ENCODE measurements around the gene TSPAN3. TPM values are rescaled to one million over a fixed set of nuclear protein-coding genes. Genes with fewer than 3 reads are reported as not detected.

The TSPAN3 gene
- total RNA-seq, 1 donor from 2014 or later = 533 TPM

DNA sequence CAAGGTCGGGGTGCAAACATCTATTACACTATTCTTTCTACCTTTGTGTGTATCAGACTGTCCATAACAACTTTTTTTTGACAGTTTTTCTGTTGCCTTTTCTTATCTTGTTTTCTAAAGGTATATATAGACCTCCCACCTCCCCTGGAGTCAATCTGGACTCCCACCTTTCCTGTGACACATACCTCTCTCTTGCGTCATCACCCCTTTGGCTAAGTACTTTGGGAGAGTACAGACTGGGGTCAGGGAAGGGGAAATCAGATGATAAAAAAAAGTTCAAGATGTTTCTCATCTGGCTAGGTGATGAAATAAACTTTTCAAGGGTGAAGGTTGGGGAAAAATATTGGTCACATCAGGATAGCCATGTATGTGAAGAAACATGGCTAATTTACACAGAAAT lies 17.2 kb downstream of the TSPAN3 start:
- peak; percentile 22 for DNase-seq (ENCODE audit: low read depth)

DNA sequence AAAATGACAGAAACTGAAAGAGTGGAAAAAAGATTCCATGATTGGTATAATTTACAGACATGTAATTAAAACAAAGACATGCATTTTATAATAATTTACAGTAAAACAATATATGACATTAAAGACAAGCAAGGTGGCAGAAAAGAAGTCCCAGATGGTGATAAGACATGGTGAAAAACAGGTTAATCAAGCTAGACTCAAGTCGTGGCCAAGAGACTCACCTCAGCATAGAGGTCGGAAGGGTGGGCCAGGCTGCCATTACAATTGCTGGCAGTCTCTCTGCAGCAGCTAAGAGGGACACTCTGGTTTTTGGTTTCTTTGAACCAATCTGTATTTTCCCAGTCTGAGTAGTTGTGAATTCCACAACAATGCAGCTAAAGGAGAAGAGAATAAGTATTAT lies 18.4 kb downstream of the TSPAN3 start:
- no peak for DNase-seq (ENCODE audit: low read depth)

DNA sequence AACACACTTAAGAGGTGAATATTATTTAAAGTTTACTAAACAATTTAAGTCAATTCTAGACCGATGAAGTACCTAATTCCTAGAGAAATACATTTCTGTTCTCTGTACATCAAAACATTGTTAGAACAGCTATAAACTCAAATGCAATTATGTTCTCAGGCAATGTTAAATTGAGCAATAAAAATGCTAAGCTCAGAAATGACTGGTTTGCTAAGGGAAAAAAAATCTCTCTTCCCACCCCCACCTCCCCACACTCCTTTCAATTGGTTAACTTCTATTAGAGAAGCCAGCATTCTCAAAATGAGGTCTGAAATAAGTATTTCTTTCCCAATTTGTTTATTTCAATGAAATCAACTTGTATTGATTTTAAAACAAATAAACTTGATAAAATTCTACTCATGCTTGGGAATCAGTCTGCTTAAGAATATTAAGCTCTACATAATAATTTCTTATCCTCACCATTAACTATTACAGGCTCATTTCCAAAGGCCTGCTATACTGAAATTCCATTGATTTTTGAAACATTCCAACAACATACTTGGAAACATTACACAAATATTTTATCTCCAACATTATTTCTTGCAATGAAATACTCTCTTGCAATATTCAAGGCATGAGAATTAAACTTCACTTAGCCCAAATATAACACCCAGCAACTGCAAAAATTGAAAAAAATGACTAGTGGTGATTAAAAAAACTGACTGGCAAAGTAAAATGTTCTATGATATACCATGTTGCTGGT lies 22.6 kb downstream of the TSPAN3 start:
- DNase-seq (ENCODE audit: low read depth) = no peak

DNA sequence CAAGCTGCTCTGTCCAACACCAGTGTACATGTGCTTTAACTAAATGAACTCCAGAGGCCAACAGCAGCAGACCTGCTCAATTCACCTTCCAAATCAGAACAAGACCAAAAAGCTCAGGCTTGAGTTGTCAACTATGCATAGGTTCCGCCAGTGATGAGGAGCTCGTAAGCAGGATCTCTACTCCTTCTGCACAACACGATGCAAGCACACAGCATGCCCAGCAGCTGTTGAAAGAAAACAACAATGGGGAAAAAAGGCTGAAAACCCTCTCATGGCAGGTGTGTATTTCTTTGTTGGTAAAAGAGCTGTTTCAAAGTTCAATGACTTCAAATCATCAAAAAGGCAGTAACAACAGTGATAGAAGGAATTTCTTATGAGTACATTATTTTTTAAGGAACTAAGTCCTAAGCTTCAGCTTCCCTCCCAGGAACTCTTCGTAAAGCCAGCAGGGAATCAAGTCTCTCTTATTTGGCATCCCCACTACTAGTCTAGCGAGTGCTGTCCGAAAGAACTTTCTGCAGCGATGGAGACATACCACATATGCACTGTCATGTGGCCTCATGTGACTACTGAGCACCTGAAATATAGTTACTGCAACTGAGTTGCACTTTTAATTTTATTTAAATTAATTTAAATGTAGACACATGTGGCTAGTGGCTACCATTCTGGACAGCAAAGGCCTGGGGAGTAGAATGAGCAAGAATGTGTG lies 24.1 kb downstream of the TSPAN3 start:
- no peak for DNase-seq (ENCODE audit: low read depth)

DNA sequence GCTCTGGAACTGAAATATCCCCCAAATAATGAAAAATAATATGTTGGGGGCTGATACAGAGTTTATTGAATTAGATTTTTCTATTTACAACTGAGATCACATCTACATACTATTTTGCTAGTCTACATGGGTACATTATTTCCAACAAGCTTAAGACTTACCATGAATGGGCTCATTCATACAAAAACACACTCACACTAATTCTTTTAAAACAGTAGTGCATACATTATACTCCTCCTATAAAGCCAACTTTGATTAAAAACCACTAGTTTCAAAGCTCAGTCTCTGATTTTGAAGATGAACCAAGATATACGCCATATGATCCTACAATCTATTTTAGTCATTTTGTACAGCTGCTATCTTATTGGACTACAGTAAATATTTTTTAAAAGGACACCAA lies 24.9 kb downstream of the TSPAN3 start:
- no peak for DNase-seq (ENCODE audit: low read depth)

DNA sequence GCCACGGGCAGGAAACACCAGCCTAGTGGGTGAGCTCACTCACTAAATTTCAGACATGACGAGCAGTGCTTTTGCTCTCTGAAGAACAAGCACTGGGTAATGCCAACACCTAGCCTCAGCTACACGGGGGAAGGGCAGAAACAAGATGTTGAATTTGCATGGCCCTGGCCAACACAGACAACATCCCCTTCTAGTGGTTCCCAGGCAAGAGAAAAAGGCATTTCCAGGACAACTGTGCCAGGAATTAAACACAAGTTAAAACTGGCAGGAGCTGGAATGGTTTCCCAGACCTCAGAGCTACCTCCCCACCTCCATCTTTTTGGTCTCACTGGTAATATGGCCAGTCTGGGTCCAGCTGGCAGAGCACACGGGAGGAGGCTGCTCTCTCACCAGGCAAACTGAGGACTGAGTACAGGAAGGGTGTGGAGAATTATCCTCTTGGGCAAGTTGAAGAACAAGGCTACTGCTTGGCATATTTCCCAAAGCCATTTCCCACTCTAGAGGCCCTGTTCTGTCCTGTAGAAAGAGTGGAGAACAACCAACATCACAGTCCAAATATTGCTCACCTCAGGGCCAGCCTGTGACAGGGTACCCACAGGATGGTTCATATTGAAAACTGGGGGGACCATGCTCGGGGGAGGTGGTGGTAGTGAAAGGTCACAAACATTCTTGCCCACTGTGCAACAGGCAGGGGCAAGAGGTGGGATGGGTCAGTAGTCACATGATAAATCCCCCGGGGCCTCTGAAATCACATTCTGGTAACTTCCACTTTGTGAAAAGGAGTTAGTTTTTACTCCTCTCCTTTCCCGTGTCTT lies 26.5 kb downstream of the TSPAN3 start:
- DNase-seq (ENCODE audit: low read depth) = peak; percentile 17

DNA sequence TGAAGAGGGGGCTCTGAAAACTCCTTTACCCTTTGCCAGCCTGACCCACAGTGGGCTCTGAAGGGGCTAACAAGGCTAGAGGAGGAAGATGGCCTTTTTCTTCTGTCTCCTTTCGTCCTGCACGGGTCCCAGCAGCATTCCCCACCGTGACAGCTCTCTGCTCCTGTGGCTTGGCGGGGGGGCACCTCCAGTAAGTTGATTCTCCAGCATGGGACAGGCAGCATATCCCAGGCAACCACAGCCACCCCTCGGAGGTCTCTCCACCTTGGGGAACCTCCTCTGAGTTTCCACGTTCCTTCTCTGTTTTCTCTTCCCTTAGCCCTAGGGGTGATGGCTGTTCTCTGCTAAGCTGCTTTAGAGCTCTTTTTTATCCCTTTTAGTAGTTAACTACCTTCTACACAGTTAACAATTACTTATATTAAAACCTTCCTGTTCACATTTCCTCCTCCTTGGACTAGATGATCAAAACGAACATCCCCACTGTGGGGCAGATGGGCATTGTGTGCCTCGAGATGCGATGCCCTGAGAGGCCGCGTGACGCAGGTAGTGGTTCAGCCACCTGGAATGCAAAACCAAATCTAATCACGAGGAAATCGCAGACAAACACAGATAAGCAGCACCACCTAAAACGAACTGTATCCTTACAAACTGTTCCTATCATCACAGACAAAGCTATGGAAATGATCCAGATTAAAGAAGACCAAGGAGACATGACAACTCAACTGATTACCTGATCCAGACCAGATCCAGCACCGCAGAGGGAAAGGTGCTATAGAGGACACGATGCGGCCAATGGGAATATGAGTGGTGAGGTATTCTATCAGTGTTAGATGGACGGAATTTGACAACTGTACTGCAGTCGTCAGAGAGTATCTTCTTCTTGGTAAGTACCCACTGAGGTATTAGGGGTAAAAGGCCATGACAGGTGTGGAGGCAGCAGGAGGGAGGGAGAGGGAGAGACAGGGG lies 27.7 kb downstream of the TSPAN3 start:
- no peak for DNase-seq (ENCODE audit: low read depth)

DNA sequence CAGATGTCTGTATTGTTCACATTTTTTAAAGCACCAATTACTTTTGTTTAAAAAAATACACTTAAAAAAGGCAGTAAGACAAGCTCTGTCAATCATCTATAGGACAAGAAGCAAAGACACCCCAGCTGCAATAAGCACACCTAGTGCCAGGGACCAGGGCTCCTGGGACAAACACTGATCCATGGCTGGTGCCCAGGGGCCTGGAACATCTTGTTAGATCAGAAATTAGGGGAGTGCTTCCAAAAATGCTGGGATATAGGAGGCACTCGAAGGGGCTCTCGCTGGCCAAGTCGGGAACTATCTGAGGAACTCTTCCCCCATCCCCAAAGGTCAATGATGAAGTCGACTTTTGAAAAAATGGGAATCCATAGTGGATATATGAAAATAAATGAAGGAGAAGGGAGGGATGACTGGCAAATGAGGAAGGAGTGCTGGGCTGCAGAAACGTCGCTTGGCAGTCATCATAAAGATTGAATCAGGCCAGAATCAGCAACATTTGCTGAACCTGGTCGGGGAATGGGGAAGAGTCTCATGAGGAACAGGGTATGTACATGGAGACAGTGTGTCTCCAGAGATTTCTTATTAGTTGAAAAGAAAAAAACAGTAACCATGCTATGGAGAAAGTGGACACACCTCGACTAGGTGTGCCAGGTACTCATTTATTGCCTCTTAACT lies 28.5 kb downstream of the TSPAN3 start:
- DNase-seq (ENCODE audit: low read depth) = no peak

DNA sequence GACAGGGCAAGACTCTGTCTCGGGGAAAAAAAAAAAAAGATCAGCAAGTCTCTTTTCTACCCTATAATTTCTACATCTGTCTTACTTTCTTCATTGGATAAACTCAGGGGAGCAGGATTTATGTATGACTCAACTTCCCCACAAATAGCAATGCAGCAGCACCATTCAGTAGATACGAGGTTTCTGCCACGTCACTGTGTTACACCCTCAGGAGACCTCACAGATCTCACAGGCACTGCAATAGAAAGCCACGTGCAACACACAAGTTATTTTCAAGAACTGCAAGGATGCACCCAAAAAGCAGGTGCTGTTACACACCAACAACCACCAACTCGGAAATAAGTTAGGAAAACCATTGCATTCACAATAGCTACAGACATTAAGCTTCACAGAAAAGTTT lies 30.2 kb downstream of the TSPAN3 start:
- DNase-seq (ENCODE audit: low read depth) = no peak

DNA sequence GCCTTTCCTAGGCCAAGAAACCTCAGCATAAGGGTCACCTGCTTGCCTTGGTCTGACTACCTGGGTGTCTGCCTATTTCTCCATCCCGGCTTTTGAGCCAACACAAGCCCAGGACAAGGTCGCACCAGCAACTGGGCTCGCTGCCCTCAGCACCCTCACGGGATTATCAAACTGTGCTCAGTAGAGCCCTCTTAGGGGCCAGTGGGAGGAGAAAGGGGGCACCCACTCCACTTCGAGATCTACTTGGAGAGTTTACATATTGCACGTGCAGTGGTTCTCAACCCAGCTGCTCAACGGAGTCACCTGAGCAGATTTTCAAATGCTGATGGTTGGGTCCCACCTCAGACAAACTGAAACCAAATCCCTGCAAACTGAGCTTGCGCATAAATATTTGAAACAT lies 31.1 kb downstream of the TSPAN3 start:
- DNase-seq (ENCODE audit: low read depth) = no peak

DNA sequence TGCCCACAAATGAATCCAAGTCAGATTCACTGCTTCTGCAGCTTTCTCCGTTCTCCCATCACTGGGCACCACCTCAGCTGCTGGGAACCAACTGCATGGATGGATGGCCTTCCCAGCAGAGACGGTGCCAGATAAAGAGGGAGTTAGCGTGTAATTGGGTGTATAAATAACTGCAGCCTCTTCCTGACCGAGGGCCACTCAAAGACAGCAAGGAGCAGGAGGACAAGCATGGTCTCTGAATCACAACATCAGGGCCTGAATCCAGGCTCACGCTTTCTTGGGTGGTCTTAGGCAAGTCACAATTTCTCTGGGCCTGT lies 31.7 kb downstream of the TSPAN3 start:
- DNase-seq (ENCODE audit: low read depth) = no peak

DNA sequence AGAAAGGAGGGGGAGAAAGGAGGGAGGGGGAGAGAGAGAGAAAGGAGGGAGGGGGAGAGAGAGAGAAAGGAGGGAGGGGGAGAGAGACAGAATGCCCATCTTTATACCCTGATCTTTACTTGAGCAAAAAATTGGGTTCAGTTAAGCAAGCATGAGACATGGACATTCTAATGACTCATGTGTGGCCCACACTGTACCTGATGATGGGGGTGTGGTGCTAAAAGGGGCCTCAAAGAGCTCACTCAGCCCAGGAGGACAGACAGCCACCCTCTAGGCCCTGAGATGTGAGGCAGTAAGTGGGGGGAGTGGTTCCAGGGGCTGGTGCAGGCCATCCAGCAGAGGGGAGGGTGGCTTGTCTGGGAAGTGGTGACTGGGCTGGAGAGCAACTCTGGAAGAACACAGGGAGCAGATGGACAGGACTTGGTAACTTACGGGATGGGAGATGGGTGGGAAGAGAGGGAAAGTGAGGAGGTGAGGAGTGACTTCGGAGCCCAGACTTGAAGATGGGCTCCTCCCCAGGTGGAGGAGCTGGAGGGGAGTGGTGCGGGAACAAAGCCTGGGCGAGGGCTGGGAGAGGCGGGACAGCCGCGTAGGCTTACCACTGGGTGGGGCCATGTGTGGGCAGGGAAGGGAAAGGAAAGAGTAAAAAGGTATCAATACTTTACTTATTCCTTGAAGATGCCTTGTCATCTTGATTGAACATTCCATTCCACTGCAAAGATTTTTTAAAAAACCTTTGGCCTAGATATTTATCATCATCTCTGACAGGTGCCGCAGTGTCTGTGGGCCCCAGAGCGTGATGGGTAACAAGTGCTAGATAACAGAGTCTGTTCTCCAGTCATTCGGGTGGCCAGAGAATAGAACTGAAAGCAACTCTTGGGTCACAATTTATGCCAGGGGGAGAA lies 32.3 kb downstream of the TSPAN3 start:
- DNase-seq (ENCODE audit: low read depth) = no peak

DNA sequence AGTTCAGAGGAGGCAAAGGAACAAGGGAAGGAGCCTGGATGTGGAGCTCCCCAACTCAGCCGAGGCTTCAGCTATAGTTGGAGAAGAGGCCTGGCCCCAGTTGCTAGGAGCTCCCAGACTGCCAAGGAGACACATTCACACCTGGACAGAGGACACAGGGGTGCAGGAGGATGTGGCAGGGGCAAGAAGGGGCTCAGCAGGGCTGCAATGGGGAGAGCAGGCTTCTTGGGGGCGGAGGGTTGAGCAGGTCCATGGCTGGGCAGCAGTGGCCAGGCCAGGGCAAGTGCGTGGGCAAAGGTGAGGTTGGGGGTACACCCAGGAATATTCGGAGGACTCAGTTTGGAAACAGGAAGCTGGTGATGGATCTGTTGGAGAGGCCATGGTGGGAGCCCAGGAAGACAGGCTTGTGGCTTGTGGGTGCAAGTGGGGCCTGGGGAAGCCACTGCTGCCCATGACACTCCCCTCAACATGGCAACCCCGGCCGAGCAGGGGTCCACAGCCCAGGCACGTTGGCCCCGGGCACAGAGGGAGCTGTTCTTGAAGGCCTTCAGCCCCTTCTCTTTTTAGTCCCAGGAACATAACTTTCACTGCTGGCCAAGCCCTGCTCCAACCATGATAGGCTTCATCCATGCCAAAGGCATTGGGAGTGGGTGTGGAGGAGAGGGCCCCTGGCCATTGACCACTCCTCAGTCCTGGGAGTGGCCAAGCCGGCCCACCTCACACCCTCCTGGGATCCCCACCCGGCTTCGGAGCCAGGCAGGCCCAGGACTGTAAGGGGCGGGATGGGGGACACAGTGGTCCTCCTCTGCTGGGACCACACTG lies 33.3 kb downstream of the TSPAN3 start:
- DNase-seq (ENCODE audit: low read depth) = no peak

DNA sequence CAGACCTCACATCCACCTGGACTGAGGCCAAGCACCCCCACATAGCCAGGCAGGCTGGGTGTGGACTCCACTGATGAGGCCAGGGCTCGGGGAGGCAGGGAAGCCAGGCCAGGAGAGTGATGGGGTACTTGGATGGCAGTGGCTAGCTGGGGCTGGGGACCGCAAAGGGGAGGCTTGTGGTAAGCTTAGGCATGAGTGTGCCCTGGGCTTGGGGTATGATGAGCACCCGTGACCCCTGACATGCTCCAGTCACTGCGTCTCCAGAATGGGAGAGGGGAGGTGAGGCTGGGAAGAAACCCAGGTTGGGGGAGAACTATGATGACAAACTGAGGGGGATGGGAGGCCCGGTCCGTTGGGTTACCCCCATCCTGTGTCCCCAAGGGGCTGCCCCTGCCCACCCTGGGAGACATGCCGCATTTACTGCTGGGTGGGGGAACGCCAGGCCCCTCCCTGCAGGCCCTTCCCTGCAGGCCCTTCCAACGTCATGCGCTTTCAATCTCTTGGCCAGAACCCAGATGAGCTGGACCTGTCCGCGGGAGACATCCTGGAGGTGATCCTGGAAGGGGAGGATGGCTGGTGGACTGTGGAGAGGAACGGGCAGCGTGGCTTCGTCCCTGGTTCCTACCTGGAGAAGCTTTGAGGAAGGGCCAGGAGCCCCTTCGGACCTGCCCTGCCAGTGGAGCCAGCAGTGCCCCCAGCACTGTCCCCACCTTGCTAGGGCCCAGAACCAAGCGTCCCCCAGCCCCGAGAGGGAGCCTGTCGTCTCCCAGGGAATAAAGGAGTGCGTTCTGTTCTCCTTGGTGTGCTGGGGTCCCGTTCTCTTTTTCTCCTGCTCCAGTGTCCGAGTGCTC lies 34.1 kb downstream of the TSPAN3 start:
- DNase-seq (ENCODE audit: low read depth) = no peak

DNA sequence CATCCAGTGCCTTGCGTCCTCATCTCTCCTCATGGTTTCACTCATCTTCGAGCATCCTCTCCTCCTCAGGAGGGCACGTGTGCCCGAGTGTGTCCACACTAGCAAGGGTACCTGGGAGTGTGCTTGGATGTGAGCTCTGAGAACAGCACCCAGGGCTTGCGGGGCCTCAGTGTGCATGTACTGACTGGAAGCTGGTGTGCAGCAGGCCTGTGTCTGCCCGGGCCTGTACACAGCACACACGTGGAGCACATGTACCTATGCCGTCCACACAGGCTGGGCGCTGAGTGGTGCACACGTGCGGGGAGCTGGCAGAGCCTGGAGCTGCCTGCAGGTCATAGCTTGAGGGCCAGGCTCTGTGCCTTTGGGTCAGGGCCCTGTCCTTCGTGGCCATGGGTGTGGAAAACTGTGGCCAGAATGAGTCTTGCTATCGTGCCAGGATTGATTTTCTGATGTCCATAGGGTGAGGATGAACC lies 34.9 kb downstream of the TSPAN3 start:
- no peak for DNase-seq (ENCODE audit: low read depth)

DNA sequence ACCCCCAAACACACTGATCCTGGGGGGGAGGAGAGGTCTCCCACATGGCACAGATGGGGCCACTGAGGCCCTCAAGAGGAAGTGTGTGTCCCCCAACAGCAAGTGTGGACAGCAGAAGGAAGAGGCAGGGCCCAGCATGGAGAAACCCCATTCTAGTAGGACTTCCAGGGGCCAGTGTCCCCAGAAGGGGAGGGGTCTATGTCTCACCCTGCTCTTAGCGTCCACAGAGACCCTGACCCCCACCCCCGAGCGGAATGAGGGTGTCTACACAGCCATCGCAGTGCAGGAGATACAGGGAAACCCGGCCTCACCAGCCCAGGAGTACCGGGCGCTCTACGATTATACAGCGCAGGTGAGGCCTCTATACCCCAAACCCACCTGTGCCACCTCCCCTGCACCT lies 35.3 kb downstream of the TSPAN3 start:
- no peak for DNase-seq (ENCODE audit: low read depth)

DNA sequence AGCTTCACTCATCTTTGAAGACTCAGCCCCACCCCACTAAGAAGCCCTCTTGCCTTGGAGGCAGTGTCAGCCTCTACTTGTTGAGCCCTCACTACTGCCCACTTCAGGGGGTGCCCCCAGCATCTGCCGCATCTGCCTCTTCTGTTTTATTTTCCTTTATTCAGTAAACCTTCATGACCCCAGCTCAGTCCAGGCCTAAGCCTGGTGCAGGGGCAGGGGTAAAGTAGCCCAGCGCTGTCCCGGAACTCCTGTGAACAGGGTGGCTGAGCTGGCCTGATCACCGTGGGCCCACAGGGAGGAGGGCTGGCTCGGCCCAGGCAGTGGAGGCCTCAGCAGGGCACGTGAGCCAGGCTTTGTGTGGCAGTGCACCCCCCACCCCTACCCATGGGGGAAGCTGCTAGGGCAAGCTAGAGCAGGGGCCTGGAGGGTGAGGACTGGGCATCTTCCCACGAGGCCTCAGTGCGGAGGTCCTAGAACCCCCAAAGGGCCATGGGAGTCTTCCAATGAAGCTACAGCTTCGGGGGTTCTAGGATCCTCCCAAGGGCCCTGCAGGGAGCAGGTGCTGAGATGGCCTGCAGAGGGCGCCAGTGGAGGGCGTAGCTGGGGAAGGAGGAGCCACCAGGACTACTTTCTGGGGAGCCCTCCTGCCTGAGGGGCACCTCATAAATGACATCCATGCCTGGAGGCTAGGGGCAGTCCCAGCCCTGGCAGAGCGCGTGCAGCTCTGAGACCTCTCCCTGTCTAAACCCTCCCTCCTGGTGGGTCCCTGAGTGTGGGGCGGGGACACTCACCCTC lies 36.0 kb downstream of the TSPAN3 start:
- no peak for DNase-seq (ENCODE audit: low read depth)

Measured in renal cortical epithelial cell (primary cell).